SIG-M5 treated with dmso at 0.1 percent for 504 hours (cell line): Measurements from ENCODE around the gene CWF19L2.
"Not testable (repeated sequence)": the region's sequence is repeated elsewhere in the genome, so short reads cannot be mapped to it uniquely, and the experiment has no call there.

Source experiments
- DNase-seq: peaks from one replicate; lab custom pipeline; 2025; ENCODE audit not compliant: unreplicated experiment; lab: John Stamatoyannopoulos, UW

The CWF19L2 gene

DNA sequence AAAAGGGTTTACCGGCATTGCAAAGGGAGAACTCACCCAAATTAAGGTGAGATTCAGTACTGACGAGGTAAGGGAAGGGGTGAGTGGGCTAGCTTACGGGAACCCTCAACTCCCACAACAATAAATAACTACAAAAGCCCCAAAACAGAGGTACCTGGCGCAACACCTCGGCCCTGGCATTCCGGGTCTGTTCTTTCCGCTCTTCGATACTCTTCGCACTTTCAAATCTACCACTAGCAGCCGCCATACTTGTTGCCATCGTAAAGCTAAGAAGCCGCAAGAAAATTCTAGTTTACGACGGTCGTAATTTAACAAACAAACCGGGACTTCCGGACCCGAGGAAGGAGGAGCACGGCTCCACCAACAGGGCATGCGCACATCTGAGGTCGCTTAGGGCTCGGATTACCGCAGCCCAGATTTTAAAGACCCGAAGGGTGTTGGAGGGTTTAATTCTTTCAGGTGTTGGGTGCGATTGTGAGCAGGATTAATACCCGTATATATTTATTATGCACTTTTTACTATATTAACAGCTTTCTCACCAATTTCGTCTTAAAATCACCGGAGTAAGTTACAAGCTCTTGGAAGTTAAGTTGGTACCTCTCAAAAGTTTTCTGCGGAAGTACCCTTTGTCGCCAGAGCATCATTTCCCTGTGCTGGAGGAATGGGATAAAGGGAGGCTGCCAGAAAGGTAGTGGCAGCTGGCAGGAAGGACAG lies at the start of gene CWF19L2:
Gene CWF19L2 (minus strand): TSS at position 268 of the 714 bp plus-strand sequence. CDS start 9 bp downstream, at position 259.
- peak; percentile 94 for DNase-seq

DNA sequence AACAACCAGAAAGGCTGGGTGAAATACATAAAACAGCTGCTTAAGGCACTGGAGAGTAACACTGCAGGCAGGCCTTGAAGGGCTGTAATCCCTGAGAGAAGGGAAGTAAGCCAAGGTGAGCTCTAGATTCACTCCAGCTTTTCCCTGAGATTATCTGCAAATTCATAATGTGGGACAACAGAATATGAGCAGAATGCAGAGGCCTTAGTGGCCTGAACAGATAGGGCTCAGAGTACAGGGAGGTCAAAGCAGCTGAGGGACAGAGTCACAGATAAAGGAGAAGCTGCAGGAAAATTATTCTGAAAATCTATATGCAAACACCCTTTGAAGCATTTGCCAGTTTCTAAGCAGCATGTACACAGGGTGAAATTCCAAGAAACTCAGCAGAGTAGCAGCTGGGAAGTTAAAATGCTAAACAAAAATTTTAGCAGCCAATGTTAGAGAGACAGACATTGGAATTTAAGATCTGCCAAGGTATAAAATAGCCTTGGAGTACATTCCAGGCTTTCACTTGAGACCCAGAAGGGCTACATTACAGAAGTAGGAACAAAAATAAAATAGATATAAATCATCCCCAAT lies 48.1 kb upstream of the CWF19L2 start:
- DNase-seq, result no peak

DNA sequence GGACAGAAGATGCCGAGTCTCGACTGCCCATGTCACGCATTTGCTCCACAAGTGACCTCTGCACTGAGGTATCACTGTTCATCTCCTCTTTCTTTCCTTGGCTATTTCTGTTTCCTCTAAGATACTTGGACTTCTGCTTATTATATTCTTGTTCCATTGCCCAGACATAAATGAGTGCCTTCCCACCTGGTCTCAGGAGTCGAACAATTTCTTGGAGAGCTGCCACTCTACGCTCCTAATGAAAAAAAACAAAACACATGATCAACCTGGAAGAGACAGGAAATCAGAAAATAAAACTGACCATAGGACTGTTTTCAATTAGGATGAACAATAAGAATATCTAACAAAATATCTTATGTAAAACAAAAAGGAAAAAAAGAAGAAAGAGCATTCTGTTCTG lies 47.4 kb upstream of the CWF19L2 start:
- DNase-seq, result no peak

DNA sequence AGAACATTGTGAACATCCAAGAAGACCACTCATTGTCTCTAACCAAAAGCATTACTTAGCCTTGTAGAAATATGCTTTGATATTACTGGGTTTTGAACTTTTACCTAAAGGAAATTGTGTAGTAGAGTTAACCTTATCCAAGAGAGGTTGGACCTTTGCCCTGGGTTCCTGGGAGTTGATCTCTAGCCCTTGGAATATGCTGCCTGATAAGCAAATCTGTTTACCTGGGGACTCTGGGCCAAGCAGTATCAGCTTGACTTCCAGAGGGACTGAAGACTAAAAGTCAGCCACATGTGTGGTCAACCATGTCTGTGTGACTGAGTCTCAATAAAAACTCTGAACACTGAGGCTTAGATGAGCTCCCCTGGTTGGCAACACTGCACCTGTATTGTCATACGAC lies 44.1 kb upstream of the CWF19L2 start:
- no peak for DNase-seq

DNA sequence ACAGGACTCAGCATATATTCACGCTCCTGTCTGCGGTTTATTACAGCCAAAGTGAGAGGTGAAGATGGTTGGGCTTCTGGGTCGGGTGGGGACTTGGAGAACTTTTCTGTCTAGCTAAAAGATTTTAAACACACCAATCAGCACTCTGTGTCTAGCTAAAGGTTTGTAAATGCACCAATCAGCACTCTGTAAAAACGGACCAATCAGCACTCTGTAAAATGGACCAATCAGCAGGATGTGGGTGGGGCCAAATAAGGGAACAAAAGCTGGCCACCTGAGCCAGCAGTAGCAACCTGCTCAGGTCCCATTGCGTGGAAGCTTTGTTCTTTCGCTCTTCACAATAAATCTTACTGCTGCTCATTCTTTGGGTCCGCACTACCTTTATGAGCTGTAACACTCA lies 39.7 kb upstream of the CWF19L2 start:
- DNase-seq, result not testable (repeated sequence)

DNA sequence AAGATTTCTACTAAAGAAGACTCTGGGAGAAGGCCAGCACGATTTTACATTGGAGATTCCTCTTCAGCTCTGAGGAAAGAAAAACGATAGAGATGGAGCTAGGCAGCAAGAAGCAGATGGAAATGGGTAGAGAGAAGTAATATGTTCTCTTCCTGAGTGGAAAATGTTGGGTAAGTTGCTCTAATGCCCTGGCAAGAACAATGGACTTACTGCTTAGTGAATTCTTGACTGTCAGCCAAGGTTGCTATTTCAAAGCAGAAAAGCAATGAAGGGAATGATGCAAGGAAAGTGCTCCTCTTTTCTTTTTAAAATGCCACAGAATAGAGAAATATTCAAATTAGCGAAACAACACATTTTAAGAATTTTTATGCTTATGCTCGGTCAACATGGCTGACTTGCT lies 38.4 kb upstream of the CWF19L2 start:
- no peak for DNase-seq

DNA sequence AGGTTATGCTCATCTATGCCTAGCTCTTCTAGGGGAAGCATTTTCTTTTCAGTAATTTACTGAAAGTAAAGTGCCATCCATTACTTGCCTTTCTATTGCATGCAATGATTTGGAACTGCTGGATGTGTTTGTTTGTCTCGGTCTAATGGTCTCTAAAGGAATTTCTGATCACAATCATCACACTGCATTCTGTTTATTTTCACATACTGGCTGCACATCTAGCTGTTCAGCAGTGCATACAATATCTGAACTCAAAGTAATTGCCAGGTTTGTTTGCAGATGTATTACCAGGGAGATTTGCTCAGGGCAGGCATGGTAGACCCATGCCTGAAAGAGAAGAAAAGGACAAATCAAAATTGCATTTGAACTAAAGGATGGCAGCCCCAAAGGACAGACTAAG lies 36.4 kb upstream of the CWF19L2 start:
- DNase-seq, result no peak

DNA sequence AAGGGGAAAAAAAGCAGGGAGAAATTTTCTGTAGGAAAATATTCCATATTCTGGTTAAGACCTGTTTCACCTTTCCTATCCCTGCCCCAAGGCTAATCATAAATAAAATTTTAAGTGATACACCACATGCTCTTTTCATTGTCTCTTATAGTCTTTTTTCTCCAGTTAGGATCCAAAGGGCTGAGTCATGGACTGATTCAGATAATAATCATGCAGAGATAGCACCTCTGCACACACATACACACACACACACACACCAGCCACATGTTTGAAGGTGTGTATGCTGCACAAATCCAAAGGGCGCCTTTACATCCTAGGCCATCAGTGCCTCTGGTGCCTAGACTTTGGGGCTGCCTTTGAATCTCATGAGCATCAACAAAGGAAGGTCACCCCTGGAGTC lies 35.5 kb upstream of the CWF19L2 start:
- no peak for DNase-seq

DNA sequence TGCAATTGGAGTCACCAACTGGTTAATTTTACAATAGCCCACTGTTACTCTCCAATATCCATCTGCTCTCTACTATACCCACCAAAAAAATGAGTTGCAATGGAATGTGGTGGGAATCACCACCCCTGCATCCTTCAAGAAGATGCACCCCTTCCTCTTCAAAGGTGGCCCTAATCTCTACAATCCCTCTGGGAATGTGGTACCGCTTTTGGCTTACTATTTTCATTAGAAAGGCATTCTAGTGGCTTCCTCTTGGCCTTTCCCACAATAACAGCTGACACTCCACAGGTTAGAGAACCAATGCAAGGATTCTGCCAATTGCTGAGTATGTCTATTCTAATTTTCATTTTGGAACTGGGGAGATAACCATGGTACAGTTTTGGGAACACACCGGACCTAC lies 33.2 kb upstream of the CWF19L2 start:
- no peak for DNase-seq

DNA sequence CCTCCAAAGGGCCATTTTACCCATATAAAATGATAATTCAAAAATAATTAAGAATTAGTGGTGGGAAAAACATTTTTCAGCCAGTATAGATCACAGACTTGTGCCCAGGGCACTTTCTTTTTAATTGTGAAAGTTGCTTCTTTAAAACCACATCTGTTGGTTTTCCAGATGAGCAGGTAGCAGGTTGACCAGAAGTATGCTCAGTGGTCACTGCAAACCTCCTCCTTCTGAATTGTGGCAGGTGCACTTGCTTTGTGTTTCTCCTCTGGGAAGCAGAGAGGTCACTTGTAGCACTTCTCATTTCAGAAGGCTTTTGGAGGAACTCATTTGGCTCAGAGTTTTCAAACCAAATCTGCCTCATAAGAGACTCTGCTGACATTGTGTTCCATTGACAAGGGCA lies 24.6 kb upstream of the CWF19L2 start:
- DNase-seq, result no peak

DNA sequence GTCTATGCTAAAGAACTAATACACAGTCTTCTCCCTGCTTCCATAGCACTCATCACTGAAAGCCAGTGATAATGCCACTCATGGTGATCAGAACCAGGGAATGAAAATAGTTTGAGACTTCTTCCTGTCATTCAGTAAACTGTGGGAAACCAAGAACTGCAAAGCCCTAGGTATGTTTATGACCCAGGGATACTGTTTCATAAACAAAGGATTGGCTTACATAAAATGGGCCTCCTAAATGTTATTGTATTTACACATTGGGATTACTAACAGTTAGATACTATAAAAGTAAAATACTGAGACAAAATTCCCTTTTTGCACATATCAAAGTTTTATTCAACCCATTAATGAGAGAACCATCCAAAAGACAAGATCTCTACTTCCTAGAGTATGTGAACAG lies 21.3 kb upstream of the CWF19L2 start:
- DNase-seq, result no peak

DNA sequence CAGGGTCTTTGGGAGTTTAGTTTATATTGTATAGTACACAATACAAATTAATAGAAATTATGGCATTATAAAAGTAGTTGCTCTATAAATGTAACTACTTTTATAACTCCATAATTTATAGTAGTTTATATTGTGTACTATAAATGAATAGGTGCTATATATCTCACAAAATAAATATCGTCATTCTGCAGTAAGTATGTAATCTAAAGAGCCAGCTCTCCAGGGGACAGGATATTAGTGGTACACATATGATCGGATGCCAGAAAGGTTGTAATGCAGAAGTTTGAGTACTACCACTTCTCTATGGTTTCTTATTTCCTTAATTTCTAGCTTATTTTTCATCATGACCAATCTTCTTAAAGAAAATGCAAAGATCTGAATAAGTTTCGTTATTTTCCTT lies 20.2 kb upstream of the CWF19L2 start:
- DNase-seq, result no peak

DNA sequence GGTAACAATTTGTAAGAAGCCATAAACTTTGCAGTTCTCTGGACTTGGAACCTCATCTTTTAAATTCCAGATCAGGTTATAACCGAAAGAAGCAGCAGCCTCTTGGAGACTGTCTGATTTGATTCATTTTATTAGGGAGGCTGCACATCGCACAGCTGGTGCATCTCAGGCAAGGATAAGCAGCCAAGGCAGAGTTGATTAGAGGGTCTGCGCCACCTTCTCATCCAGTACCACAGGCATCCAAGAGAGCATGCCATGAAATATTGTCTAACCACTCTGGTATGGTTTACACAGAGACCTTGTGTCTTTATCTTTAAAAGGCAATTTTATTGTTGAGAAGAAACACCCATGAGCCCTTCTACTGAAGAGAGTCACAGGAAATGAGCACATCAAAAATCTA lies 16.2 kb upstream of the CWF19L2 start:
- DNase-seq, result no peak

DNA sequence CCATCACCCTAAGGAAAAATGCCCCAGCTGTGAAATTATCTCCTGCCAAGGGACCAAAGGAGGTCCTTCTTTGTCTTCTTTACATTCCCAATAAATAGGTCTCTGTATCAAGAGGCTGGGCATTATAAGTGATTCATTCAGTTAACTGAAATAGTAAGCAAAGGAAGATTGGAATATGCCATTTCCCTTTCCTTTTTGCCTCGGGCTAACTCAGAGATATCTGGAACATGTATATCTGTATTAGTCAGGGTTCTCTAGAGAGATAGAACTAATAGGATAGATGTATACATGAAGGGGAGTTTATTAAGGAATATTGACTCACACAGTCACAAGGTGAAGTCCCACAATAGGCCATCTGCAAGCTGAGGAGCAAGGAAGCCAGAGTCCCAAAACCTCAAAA lies 15.3 kb upstream of the CWF19L2 start:
- DNase-seq, result no peak

DNA sequence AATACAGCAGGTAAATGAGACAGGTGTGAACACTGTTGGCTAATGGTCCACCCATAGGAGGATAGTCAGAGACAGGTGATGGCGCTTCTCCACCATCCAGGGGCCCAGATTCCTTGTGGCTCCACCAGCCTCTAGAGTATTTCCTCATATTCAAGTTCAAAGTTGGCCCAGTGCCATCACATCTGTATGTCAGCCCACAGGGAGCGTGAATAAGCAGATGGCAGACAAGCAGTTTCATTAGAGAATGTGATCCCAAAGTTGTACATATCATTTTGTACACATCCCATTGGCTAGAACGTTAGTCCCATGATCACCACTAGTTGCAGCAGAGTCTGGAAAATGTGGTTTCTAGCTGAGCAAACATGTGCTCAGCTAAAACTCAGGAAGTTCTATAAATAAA lies 11.0 kb upstream of the CWF19L2 start:
- peak; percentile 2 for DNase-seq

DNA sequence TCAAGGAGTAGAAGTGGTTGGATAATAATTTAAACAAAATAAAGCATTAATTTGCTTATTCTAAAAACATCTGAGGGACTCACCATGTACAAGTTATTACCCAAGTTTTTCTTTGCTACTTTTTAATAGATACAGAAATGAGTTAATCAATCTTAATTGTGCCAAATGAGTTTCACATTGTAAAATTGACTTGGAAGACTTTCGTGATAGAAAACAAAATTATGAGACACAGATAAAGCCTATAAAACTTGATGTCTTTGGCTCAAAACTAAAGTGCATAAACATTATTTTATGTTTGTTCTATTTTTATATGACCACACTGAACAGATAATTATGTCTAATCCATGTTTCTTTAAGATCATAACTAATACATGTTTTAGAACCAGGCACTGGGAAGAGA lies 10.1 kb upstream of the CWF19L2 start:
- no peak for DNase-seq

DNA sequence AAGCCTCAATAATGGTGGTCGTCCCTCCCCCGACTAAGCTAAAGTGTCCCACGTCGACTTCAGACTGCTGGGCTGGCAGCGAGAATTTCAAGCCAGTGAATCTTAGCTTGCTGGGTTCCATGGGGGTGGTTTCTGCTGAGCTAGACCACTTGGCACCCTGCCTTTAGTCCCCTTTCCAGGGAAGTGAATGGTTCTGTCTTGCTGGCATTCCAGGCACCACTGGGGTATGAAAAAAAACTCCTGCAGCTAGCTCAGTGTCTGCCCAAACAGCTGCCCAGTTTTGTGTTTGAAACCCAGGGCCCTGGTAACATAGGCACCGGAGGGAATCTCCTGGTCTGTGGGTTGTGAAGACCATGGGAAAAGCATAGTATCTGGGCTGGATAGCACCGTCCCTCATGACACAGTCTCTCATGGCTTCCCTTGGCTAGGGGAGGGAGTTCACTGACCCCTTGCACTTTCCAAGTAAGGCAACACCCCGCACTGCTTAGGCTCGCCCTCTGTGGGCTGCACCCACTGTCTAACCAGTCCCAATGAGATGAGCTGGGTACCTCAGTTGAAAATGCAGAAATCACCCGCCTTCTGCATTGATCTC lies 8.7 kb upstream of the CWF19L2 start:
- not testable (repeated sequence) for DNase-seq

DNA sequence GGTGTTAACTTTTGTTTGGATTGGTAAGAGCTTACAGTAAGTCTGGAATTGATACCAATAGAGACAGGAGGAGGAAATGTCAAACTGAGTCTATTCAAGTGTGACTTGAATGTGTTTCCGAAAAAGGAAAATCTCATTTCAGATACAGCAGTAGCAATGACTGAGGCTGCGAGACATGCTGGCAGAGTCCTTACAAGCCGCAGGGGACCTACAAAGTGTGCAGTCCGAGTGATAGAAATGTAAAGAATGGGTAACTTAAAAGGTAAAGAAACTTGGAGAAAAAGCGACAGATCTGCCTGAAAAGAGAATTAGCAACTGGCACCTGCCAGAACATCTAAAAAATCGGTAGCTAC lies 444 bp downstream of the CWF19L2 start:
- DNase-seq, result no peak

DNA sequence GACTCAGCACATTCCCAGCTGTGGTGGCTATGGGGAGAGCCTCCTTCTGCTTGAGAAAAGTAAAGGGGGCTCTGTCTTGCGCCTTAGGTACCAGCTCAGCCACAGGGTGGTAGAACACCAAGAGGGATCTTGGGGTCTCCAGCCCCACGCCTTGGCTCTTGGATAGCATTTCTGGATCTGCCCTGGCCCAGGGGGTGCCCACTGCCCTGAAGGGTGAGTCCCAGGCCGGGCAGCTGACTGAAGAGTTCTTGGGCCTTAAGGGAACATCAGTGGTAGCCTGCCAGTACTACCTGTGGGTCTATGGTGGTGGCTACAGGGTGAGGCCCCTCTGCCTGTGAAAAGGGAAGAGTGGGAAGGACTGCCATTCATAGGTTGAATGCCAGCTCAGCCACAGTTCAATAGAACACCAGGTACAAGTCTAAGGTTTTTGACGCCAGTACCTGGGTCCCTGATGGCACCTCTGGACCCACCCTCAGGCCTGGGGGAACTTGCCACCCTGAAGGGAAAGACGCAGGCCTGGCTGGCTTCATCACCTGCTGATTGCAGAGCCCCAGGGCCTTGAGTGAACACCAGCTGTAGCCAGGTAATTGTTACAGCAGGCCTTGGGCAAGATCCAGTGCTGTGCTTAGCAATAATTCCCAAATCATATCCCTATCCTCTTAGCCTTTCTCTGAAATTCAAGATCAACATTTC lies 3.9 kb downstream of the CWF19L2 start:
- no peak for DNase-seq

DNA sequence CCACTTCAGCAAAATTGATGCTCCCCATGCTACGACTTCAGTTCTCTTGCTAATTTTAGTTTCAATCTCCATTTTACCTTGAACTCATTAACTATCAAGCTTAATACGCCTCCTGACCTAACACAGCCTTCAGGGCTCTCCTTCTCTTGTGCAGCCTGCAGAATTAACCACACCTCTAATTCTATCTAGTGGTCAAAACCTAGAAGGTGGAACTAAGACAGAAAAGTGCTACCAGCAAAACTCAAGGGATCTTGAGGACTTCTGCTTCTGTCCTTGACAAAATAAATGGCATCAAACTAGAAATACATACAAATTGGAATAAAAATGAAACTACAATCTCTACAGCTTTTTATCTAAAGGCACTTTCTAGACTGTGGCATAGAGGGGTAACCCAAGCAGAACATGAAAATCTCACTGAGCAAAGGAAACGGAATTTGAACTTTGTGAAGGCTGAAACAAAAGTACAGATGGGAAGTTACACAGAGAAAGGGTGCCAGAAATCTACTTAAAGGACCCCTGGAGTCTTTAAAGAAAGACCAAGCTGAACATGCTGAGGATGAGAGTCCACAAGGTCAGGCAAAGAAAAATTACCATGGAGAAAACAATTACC lies 10.7 kb downstream of the CWF19L2 start:
- DNase-seq, result no peak

DNA sequence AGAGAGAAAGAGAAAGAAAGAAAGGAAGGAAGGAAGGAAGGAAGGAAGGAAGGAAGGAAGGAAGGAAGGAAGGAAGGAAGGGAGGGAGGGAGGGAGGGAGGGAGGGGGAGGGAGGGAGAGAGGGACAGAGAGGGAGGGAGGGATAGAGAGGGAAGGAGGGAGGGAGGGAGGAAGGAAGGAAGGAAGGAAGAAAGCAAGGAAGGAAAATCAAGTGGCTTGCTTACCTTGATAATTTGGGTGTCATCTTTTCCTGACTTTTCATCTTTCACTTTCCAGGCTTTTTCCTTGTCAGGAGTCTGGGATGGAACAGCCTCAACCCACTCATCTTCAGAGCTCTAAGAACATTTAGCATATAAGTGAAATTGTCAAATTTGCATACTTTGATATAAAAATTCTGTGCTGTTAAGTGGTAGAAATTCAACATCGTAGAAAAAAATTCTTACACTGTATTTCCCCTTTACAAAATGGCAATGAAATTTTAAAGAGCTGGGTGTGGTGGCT lies 14.9 kb downstream of the CWF19L2 start:
- no peak for DNase-seq
